HCT116 (cell line): ENCODE data around the gene INHBE.
"Not testable (repeated sequence)": the region's sequence is repeated elsewhere in the genome, so short reads cannot be mapped to it uniquely, and the experiment has no call there.

Source experiments
- POLR2A ChIP-seq: IDR thresholded peaks from 2 replicates; pipeline ENCODE4 v1.7.0; 2011; ENCODE audit warnings: borderline replicate concordance; ENCODE audit not compliant: insufficient read depth, insufficient read length; ENCODE audit errors: extremely low read depth
- RAD21 ChIP-seq: IDR thresholded peaks from 2 replicates; pipeline ENCODE4 v1.6.1; 2012; ENCODE audit warnings: low read depth, mild to moderate bottlenecking
- TCF7L2 ChIP-seq: IDR thresholded peaks from 2 replicates; pipeline ENCODE4 v1.7.0; 2011; ENCODE audit warnings: borderline replicate concordance, inconsistent platforms; ENCODE audit not compliant: insufficient read depth, insufficient read length; ENCODE audit errors: extremely low read depth
- TF ChIP-seq, protein P1 (sequence below), 3 experiments: fragments of 200-600 bp in 1 of 3; sonication (generic) in 1 of 3; IDR thresholded peaks in 2 of 3; conservative IDR thresholded peaks in 1 of 3; 2 replicates each; pipeline ENCODE4 v1.5.1; 2012 to 2017; ENCODE audit warnings: low read depth in 2 of 3, low read length in 2 of 3, antibody characterized with exemption in 1 of 3, borderline replicate concordance in 1 of 3, control low read depth in 1 of 3, mild to moderate bottlenecking in 1 of 3, mixed read lengths in 1 of 3, mixed run types in 1 of 3, moderate library complexity in 1 of 3; ENCODE audit not compliant: insufficient read depth in 1 of 3

DNA sequence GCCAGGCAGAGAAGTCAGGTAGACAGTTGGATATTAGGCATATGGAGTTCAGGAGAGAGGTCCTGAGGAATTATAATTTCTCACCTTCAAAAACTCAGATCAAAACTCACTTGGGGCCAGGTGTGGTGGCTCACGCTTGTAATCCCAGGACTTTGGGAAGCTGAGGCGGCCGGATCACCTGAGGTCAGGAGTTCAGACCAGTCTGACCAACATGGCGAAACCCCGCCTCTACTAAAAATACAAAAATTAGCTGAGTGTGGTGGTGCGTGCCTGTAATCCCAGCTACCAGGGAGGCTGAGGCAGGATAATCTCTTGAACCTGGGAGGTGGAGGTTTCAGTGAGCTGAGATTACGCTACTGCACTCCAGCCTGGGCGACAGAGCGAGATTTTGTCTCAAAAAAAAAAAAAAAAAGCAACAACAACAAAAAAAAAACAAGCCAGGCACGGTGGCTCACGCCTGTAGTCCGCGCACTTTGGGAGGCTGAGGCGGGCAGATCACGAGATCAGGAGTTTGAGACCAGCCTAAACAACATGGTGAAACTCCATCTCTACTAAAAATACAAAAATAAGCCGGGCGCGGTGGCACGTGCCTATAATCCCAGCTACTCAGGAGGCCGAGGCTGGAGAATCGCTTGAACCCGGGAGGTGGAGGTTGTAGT, 47.3 kb downstream of the INHBE start:
- not testable (repeated sequence) for TF ChIP-seq TCF7L2, POLR2A, RAD21
- TF ChIP-seq, protein P1, sequence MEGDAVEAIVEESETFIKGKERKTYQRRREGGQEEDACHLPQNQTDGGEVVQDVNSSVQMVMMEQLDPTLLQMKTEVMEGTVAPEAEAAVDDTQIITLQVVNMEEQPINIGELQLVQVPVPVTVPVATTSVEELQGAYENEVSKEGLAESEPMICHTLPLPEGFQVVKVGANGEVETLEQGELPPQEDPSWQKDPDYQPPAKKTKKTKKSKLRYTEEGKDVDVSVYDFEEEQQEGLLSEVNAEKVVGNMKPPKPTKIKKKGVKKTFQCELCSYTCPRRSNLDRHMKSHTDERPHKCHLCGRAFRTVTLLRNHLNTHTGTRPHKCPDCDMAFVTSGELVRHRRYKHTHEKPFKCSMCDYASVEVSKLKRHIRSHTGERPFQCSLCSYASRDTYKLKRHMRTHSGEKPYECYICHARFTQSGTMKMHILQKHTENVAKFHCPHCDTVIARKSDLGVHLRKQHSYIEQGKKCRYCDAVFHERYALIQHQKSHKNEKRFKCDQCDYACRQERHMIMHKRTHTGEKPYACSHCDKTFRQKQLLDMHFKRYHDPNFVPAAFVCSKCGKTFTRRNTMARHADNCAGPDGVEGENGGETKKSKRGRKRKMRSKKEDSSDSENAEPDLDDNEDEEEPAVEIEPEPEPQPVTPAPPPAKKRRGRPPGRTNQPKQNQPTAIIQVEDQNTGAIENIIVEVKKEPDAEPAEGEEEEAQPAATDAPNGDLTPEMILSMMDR (IDR thresholded peaks at IDR 0.05 in 2 of 3, conservative IDR thresholded peaks at IDR 0.05 in 1 of 3; ENCODE audit: borderline replicate concordance in 1 of 3, insufficient read depth in 1 of 3, low read depth in 2 of 3, low read length in 2 of 3): not testable (repeated sequence)
